Measurements from ENCODE around the gene SHISA7.

The SHISA7 gene

GRCh38 chr19:55434356-55434919, 8.7 kb downstream of the SHISA7 start:
- no peak for ATAC-seq
- TF ChIP-seq TOX (CRISPR knock-in tag; IDR thresholded peaks at IDR 0.05; ENCODE audit: borderline replicate concordance) = no peak

- TF ChIP-seq ZFP3 (CRISPR knock-in tag; IDR thresholded peaks at IDR 0.05) (no peak), TSHZ2 (CRISPR knock-in tag; IDR thresholded peaks at IDR 0.05) (no peak), CREB5 (CRISPR knock-in tag; IDR thresholded peaks at IDR 0.05; ENCODE audit: low read depth) (no peak), SNAI2 (CRISPR knock-in tag; IDR thresholded peaks at IDR 0.05) (no peak), PATZ1 (CRISPR knock-in tag; IDR thresholded peaks at IDR 0.05; ENCODE audit: borderline replicate concordance) (no peak), BACH2 (CRISPR knock-in tag; IDR thresholded peaks at IDR 0.05; ENCODE audit: borderline replicate concordance) (no peak), CSDC2 (CRISPR knock-in tag; IDR thresholded peaks at IDR 0.05) (no peak), ZC3H10 (CRISPR knock-in tag; IDR thresholded peaks at IDR 0.05) (no peak), CSRNP3 (CRISPR knock-in tag; IDR thresholded peaks at IDR 0.05) (no peak), ZNF565 (CRISPR knock-in tag; conservative IDR thresholded peaks at IDR 0.05; ENCODE audit: low read depth) (no peak), ESRRG (CRISPR knock-in tag; IDR thresholded peaks at IDR 0.05) (no peak), ISL1 (CRISPR knock-in tag; IDR thresholded peaks at IDR 0.05) (no peak), ZNF70 (CRISPR knock-in tag; IDR thresholded peaks at IDR 0.05) (no peak), TCF4 (CRISPR knock-in tag; IDR thresholded peaks at IDR 0.05; ENCODE audit: borderline replicate concordance) (no peak), TOX (CRISPR knock-in tag; IDR thresholded peaks at IDR 0.05; ENCODE audit: borderline replicate concordance) (no peak)
- no peak for ATAC-seq
Measured at GRCh38 chr19:55433292-55433691, 9.8 kb downstream of the SHISA7 start.

- no peak for ATAC-seq
- TF ChIP-seq ESRRG (CRISPR knock-in tag; IDR thresholded peaks at IDR 0.05) = no peak
- TF ChIP-seq TOX (CRISPR knock-in tag; IDR thresholded peaks at IDR 0.05; ENCODE audit: borderline replicate concordance) = no peak
- no peak for TF ChIP-seq PATZ1 (CRISPR knock-in tag; IDR thresholded peaks at IDR 0.05; ENCODE audit: borderline replicate concordance)
- TF ChIP-seq TCF4 (CRISPR knock-in tag; IDR thresholded peaks at IDR 0.05; ENCODE audit: borderline replicate concordance) = no peak
- TF ChIP-seq TSHZ2 (CRISPR knock-in tag; IDR thresholded peaks at IDR 0.05) = no peak
- no peak for TF ChIP-seq GLIS3 (CRISPR knock-in tag; IDR thresholded peaks at IDR 0.05)
- no peak for TF ChIP-seq ZNF70 (CRISPR knock-in tag; IDR thresholded peaks at IDR 0.05)
- no peak for TF ChIP-seq ISL1 (CRISPR knock-in tag; IDR thresholded peaks at IDR 0.05)
- no peak for TF ChIP-seq CSRNP3 (CRISPR knock-in tag; IDR thresholded peaks at IDR 0.05)
- no peak for TF ChIP-seq ZFP30 (CRISPR knock-in tag; IDR thresholded peaks at IDR 0.05)
- no peak for TF ChIP-seq OSR1 (CRISPR knock-in tag; IDR thresholded peaks at IDR 0.05)
- no peak for TF ChIP-seq ZNF8 (CRISPR knock-in tag; IDR thresholded peaks at IDR 0.05)
- TF ChIP-seq ZC3H10 (CRISPR knock-in tag; IDR thresholded peaks at IDR 0.05) = no peak
- no peak for TF ChIP-seq ARNTL (CRISPR knock-in tag; IDR thresholded peaks at IDR 0.05; ENCODE audit: borderline replicate concordance, low read depth)
Measured at GRCh38 chr19:55432241-55432959, 10.7 kb downstream of the SHISA7 start.
